NCI-H748 treated with DMSO at 0.1 percent for 48 hours (cell line): ENCODE data around the gene CDHR3.
A peak's percentile ranks its signal among the peaks of the same experiment; 100 is the strongest.
"Not testable (repeated sequence)": the region's sequence is repeated elsewhere in the genome, so short reads cannot be mapped to it uniquely, and the experiment has no call there.

Source experiments
- DNase-seq: peaks from one replicate; lab custom pipeline; 2025; lab: John Stamatoyannopoulos, UW

The CDHR3 gene

GRCh38 chr7:105958012-105958411, 5.1 kb upstream of the CDHR3 start:
- DNase-seq: no peak

- DNase-seq: no peak
Measured at GRCh38 chr7:105962353-105962752, 711 bp upstream of the CDHR3 start.

- no peak for DNase-seq
Measured at GRCh38 chr7:105971845-105972244, 8.8 kb downstream of the CDHR3 start.

GRCh38 chr7:105972276-105972675, 9.2 kb downstream of the CDHR3 start:
- no peak for DNase-seq

- no peak for DNase-seq
Measured at GRCh38 chr7:105974471-105974870, 11.4 kb downstream of the CDHR3 start.

GRCh38 chr7:105975770-105976417, 12.8 kb downstream of the CDHR3 start:
- DNase-seq: peak; percentile 40

- DNase-seq: no peak
Measured at GRCh38 chr7:105976868-105977267, 13.8 kb downstream of the CDHR3 start.

- no peak for DNase-seq
Measured at GRCh38 chr7:105978035-105978434, 15.0 kb downstream of the CDHR3 start.

GRCh38 chr7:105978974-105979373, 15.9 kb downstream of the CDHR3 start:
- no peak for DNase-seq

GRCh38 chr7:105979405-105979804, 16.3 kb downstream of the CDHR3 start:
- no peak for DNase-seq

- DNase-seq: peak; percentile 32
Measured at GRCh38 chr7:105980645-105981396, 17.8 kb downstream of the CDHR3 start.

GRCh38 chr7:105982388-105982787, 19.3 kb downstream of the CDHR3 start:
- no peak for DNase-seq

- not testable (repeated sequence) for DNase-seq
Measured at GRCh38 chr7:105984808-105985207, 21.7 kb downstream of the CDHR3 start.

- DNase-seq: no peak
Measured at GRCh38 chr7:105985229-105985628, 22.2 kb downstream of the CDHR3 start.

GRCh38 chr7:105985672-105986215, 22.7 kb downstream of the CDHR3 start:
- DNase-seq: no peak

GRCh38 chr7:105987046-105987445, 24.0 kb downstream of the CDHR3 start:
- DNase-seq: no peak

- DNase-seq: no peak
Measured at GRCh38 chr7:105988276-105988675, 25.2 kb downstream of the CDHR3 start.

GRCh38 chr7:105989191-105989590, 26.1 kb downstream of the CDHR3 start:
- no peak for DNase-seq

- no peak for DNase-seq
Measured at GRCh38 chr7:105989686-105990085, 26.6 kb downstream of the CDHR3 start.

- DNase-seq: no peak
Measured at GRCh38 chr7:105990141-105990540, 27.1 kb downstream of the CDHR3 start.

GRCh38 chr7:105990727-105991453, 27.8 kb downstream of the CDHR3 start:
- DNase-seq: no peak

- DNase-seq: no peak
Measured at GRCh38 chr7:105992905-105993304, 29.8 kb downstream of the CDHR3 start.
